ENCODE results near the gene ARF6. TPM values are rescaled to one million over a fixed set of nuclear protein-coding genes. Genes with fewer than 3 reads are reported as not detected.

Gene ARF6
- total RNA-seq, 4 donors from 2014 or later: 35.4 to 85.0 (median 45.9) TPM

DNA sequence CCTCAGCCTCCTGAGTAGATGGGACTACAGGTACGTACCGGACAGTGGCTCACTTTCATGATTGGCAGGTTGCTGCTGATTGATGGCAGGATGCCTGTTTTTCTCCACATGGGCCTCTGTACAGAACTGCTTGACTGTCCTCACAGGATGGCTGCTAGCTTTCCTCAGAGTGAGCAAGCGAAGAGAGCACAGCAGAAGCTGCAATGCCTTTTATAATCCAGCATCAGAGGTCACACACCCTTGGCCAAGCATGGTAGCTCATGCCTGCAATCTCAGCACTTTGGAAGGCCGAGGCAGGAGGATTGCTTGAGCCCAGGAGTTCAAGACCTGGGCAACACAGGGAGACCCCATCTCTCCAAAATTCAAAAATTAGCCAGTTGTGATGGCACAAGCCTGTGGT lies 31.0 kb downstream of the ARF6 start:
- TF ChIP-seq, protein P1, sequence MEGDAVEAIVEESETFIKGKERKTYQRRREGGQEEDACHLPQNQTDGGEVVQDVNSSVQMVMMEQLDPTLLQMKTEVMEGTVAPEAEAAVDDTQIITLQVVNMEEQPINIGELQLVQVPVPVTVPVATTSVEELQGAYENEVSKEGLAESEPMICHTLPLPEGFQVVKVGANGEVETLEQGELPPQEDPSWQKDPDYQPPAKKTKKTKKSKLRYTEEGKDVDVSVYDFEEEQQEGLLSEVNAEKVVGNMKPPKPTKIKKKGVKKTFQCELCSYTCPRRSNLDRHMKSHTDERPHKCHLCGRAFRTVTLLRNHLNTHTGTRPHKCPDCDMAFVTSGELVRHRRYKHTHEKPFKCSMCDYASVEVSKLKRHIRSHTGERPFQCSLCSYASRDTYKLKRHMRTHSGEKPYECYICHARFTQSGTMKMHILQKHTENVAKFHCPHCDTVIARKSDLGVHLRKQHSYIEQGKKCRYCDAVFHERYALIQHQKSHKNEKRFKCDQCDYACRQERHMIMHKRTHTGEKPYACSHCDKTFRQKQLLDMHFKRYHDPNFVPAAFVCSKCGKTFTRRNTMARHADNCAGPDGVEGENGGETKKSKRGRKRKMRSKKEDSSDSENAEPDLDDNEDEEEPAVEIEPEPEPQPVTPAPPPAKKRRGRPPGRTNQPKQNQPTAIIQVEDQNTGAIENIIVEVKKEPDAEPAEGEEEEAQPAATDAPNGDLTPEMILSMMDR (IDR thresholded peaks at IDR 0.05): no peak
- DNase-seq (ENCODE audit: low spot score) (no peak), ATAC-seq (ENCODE audit: low FRiP score) (no peak)

- TF ChIP-seq, protein P1 (IDR thresholded peaks at IDR 0.05): no peak
- ATAC-seq (ENCODE audit: low FRiP score) (no peak), DNase-seq (ENCODE audit: low spot score) (no peak)
Observed at GRCh38 chr14:49924852-49925251, 32.0 kb downstream of the ARF6 start.

- no peak for ATAC-seq (ENCODE audit: low FRiP score)
- TF ChIP-seq, protein P1 (IDR thresholded peaks at IDR 0.05): no peak
- no peak for DNase-seq (ENCODE audit: low spot score)
Observed at GRCh38 chr14:49926803-49927202, 33.9 kb downstream of the ARF6 start.

DNA sequence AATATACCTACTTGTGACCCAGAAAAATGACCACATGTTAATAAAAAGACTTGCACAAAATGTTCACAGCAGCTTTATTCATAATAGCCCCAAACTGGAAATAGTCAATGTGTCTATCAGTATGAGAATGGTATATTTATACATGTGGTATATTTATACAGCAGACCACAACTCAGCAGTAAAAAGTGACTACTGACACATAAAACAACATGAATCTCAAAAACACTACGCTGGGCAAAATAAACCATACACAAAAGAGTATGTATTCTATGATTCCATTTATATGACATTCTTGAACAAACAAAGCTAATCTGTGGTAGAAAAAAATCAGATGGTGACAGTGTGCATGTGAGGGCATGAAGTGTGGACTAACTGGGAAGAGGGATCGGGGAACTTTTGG lies 35.1 kb downstream of the ARF6 start:
- TF ChIP-seq, protein P1 (IDR thresholded peaks at IDR 0.05): no peak
- ATAC-seq (ENCODE audit: low FRiP score): no peak

GRCh38 chr14:49930720-49931119 lies 37.8 kb downstream of the ARF6 start:
- TF ChIP-seq, protein P1 (IDR thresholded peaks at IDR 0.05): no peak
- no peak for DNase-seq (ENCODE audit: low spot score)
- no peak for ATAC-seq (ENCODE audit: low FRiP score)

More for the DNA sequence above, 35.1 kb downstream of the ARF6 start:
- DNase-seq (ENCODE audit: low spot score): no peak

DNA sequence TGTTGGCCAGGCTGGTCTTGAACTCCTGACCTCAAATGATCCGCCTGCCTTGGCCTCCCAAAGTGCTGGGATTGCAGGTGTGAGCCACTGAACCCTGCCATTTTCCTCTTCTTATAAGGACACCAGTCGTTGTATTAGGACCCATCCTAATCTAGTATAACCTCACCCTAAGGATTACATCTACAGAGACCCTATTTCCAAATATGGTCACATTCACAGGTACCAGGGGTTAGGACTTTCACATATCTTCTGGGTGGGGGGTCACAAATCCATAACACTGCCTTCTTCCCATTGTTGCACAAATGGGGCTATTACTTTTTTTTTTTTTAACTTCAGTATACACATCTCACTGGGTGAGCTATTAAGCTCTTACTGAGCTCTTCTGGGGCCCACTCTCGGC lies 38.6 kb downstream of the ARF6 start:
- DNase-seq (ENCODE audit: low spot score): no peak
- ATAC-seq (ENCODE audit: low FRiP score): no peak
- TF ChIP-seq, protein P1 (IDR thresholded peaks at IDR 0.05): no peak

GRCh38 chr14:49933128-49933527 lies 40.2 kb downstream of the ARF6 start:
- ATAC-seq (ENCODE audit: low FRiP score): no peak
- TF ChIP-seq, protein P1 (IDR thresholded peaks at IDR 0.05): no peak
- no peak for DNase-seq (ENCODE audit: low spot score)

All from omental fat pad (tissue), 4 donors.